DND-41 (cell line): Measurements from ENCODE around the gene DIS3L2.
"Not testable (repeated sequence)": the region's sequence is repeated elsewhere in the genome, so short reads cannot be mapped to it uniquely, and the experiment has no call there.

Experiments
- EZH2 ChIP-seq: IDR thresholded peaks from 3 replicates; pipeline ENCODE4 v1.6.1; 2012; ENCODE audit warnings: borderline replicate concordance, low read depth, mild to moderate bottlenecking, moderate library complexity, low read length, inconsistent platforms; ENCODE audit not compliant: severe bottlenecking
- TF ChIP-seq, protein P1 (sequence below): IDR thresholded peaks from 2 replicates; pipeline ENCODE4 v1.5.1; 2012; ENCODE audit warnings: borderline replicate concordance, low read length, moderate library complexity, mild to moderate bottlenecking; ENCODE audit not compliant: poor library complexity, severe bottlenecking; ENCODE audit errors: extremely low read depth

DNA sequence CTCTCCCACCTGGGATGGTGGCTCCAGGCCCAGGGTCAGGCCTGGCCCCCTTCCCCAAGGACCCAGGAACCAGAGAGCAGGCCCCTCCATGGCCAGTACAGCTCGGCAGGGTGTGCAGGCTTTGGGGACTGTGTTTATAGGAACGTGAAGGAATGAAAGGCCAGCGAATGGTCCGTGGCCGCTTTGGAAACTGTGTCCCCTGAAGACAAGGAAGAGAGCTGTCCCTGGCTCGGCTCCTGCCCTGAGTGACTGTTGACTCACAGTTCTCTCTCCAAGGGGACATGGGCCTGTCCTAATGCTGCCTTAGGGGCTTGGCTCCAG lies 373.3 kb downstream of the DIS3L2 start:
- TF ChIP-seq, protein P1, sequence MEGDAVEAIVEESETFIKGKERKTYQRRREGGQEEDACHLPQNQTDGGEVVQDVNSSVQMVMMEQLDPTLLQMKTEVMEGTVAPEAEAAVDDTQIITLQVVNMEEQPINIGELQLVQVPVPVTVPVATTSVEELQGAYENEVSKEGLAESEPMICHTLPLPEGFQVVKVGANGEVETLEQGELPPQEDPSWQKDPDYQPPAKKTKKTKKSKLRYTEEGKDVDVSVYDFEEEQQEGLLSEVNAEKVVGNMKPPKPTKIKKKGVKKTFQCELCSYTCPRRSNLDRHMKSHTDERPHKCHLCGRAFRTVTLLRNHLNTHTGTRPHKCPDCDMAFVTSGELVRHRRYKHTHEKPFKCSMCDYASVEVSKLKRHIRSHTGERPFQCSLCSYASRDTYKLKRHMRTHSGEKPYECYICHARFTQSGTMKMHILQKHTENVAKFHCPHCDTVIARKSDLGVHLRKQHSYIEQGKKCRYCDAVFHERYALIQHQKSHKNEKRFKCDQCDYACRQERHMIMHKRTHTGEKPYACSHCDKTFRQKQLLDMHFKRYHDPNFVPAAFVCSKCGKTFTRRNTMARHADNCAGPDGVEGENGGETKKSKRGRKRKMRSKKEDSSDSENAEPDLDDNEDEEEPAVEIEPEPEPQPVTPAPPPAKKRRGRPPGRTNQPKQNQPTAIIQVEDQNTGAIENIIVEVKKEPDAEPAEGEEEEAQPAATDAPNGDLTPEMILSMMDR = not testable (repeated sequence)
- TF ChIP-seq EZH2 = not testable (repeated sequence)
